ENCODE data around the gene PHLPP2. TPM values are rescaled to one million over a fixed set of nuclear protein-coding genes. Genes with fewer than 3 reads are reported as not detected.
A peak's percentile ranks its signal among the peaks of the same experiment; 100 is the strongest.
"Not testable (repeated sequence)": the region's sequence is repeated elsewhere in the genome, so short reads cannot be mapped to it uniquely, and the experiment has no call there.

Gene PHLPP2
- total RNA-seq, 2 experiments from 2014 or later = 4.7 to 5.0 TPM

DNA sequence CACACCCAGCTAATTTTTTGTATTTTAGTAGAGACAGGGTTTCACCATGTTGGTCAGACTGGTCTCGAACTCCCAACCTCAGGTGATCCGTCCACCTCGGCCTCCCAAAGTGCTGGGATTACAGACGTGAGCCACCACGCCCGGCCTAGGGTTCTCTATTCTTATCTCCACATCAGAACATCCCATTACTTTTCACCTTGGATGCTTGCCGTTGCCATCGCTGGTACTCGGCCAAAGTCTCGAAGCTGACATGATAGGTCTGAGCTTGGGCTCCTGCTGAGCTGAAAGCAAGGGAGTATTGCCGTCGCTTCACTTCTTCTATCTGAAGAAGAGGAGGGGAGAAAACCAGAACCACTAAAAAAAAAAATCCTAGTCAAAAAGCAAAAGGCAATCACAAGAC is 40.2 kb downstream of the PHLPP2 start:
- H3K36me3 Mint-ChIP-seq (ENCODE audit: low read depth) = peaks cover 14% of the 10 kb centered on the region
- CTCF ChIA-PET; ATAC-seq; H3K27ac Mint-ChIP-seq; DNase-seq; POLR2A ChIA-PET; H3K4me1 Mint-ChIP-seq (ENCODE audit: low read depth); H3K4me3 Mint-ChIP-seq; H3K27me3 Mint-ChIP-seq (ENCODE audit: low read depth); H3K9me3 Mint-ChIP-seq (ENCODE audit: insufficient read depth): not testable (repeated sequence)

DNA sequence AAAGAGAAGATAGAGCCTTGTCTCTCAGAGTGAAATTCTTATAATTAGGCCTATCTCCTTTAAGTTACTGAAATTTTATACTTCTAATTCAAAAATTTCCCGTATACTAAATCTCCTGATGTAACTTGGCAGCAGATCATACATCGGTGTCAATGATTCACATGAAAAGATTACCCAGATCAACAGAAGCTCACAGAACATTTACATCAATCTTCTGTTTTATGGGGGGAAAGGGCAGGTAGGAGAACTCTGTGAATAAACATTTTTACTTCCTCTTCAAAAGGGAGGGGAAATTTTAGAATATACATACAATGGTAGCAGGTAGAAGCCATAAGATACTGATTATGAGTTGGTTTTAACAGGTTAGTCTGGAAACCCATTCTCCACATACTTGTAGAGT is 43.1 kb downstream of the PHLPP2 start:
- Mint-ChIP-seq H3K4me3 (no peak overlapping the region), H3K4me1 (ENCODE audit: low read depth) (peaks cover 14% of the 10 kb centered on the region), H3K36me3 (ENCODE audit: low read depth) (peaks cover 17% of the 10 kb centered on the region), H3K9me3 (ENCODE audit: insufficient read depth) (no peaks in the 10 kb centered on the region), H3K27me3 (ENCODE audit: low read depth) (no peaks in the 10 kb centered on the region), H3K27ac (no peak overlapping the region)
- POLR2A ChIA-PET = no interaction called here
- CTCF ChIA-PET = no interaction called here
- ATAC-seq (no peak), DNase-seq (no peak)

DNA sequence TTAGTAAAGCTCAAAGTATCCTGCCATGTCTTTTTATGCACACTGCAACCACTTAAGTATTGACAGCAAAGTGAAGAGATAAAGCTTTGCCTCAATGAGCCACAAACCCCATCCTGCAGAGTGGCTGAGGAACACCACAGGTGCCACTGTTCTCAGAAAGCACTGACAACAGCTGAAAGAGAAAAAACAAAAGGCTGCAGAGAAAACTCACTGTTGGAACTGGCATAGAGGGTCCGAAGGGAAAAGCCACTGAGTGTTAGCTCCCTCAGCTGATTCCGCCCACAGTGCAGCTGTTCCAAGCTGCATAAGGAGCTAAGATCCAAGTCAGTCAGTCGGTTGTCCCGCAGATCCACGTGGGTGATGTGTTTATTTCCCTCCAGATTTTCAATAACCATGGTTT is 48.3 kb downstream of the PHLPP2 start:
- ATAC-seq (peak; percentile 79), DNase-seq (peak; percentile 62)
- ChIA-PET CTCF (interaction anchor here (1.0 to 1.6 kb wide), 2 partner anchors 111 to 285 kb away, joined by 4 read pairs; no protein-coding TSS in a partner anchor), POLR2A (no interaction called here)
- no peaks in the 10 kb centered on the region for H3K9me3 Mint-ChIP-seq (ENCODE audit: insufficient read depth)
- H3K27me3 Mint-ChIP-seq (ENCODE audit: low read depth) = no peaks in the 10 kb centered on the region
- H3K4me1 Mint-ChIP-seq (ENCODE audit: low read depth) = peaks cover 25% of the 10 kb centered on the region
- peaks cover 16% of the 10 kb centered on the region for H3K36me3 Mint-ChIP-seq (ENCODE audit: low read depth)
- peak overlapping the region; percentile 16 for H3K27ac Mint-ChIP-seq
- no peak overlapping the region for H3K4me3 Mint-ChIP-seq

DNA sequence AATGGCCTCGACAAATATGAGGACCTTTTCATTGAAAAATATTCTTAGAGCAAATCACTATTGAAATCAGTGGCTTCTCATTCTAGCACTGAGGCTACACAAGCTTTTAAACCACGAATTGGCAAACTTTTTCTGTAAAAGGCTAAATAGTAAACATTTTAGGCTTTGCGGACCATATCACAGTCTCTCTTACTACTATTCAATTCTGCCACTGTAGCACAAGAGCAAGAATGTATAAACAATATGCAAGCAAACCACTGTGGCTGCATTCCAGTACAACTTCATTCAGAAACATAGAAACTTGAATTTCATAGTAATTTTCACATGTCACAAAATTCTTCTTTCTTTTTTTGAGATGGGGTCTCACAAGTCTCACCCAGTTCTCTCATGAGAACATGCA is 49.1 kb downstream of the PHLPP2 start:
- H3K27me3 Mint-ChIP-seq (ENCODE audit: low read depth) = no peaks in the 10 kb centered on the region
- H3K9me3 Mint-ChIP-seq (ENCODE audit: insufficient read depth) = no peaks in the 10 kb centered on the region
- H3K36me3 Mint-ChIP-seq (ENCODE audit: low read depth) = peaks cover 16% of the 10 kb centered on the region
- no peak overlapping the region for H3K27ac Mint-ChIP-seq
- H3K4me3 Mint-ChIP-seq = no peak overlapping the region
- ATAC-seq = no peak
- peaks cover 25% of the 10 kb centered on the region for H3K4me1 Mint-ChIP-seq (ENCODE audit: low read depth)
- ChIA-PET POLR2A (no interaction called here), CTCF (interaction anchor here (1.0 kb wide), 1 partner anchor 111 kb away, joined by 4 read pairs; no protein-coding TSS in a partner anchor)
- DNase-seq = no peak

DNA sequence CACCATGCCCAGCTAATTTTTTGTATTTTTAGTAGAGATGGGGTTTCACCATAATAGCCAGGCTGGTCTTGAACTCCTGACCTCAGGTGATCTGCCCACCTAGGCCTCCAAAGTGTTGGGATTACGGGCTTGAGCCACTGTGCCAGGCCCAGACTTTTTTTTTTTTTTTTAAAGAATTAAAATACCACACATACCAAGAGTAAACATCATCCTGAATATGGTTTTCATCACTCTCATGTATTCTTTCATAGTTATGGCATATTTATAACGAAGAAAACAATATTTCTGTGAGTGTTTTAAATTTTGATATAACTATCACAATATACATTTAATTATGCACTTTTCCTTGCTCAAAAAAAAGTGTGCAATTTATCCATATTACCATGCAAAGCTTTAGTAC is 50.3 kb downstream of the PHLPP2 start:
- no peak overlapping the region for H3K4me3 Mint-ChIP-seq
- DNase-seq (no peak), ATAC-seq (no peak)
- no peaks in the 10 kb centered on the region for H3K9me3 Mint-ChIP-seq (ENCODE audit: insufficient read depth)
- CTCF ChIA-PET = interaction anchor here (0.8 kb wide), 2 partner anchors 9 to 241 kb away, joined by 3 read pairs; no protein-coding TSS in a partner anchor
- peaks cover 14% of the 10 kb centered on the region for H3K36me3 Mint-ChIP-seq (ENCODE audit: low read depth)
- H3K27me3 Mint-ChIP-seq (ENCODE audit: low read depth) = no peaks in the 10 kb centered on the region
- POLR2A ChIA-PET = no interaction called here
- H3K27ac Mint-ChIP-seq = no peak overlapping the region
- H3K4me1 Mint-ChIP-seq (ENCODE audit: low read depth) = peaks cover 25% of the 10 kb centered on the region

DNA sequence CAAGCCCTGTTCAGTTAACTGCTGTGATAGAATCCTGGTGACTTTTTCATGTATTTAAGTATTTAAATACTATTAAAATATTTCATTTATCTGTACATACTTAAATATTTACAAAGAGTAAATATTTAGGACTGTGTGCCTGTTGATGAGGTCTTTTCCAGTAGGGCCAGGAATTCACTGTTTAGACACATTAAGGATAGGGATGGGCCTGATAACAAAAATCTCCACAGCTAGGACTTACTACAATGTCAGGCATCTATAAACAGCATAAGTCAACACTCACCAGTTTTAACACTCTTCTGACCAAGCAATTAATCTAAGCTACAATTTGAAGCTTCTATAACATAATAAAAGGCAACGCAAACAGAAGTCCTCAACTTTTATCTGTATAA is 50.9 kb downstream of the PHLPP2 start:
- ChIA-PET POLR2A (interaction anchor here (0.7 kb wide), 1 partner anchor 15 kb away, joined by 3 read pairs; no protein-coding TSS in a partner anchor), CTCF (interaction anchor here (0.8 kb wide), 2 partner anchors 8 to 241 kb away, joined by 3 read pairs; no protein-coding TSS in a partner anchor)
- Mint-ChIP-seq H3K9me3 (ENCODE audit: insufficient read depth) (no peaks in the 10 kb centered on the region), H3K36me3 (ENCODE audit: low read depth) (peaks cover 14% of the 10 kb centered on the region), H3K27me3 (ENCODE audit: low read depth) (no peaks in the 10 kb centered on the region), H3K27ac (no peak overlapping the region), H3K4me1 (ENCODE audit: low read depth) (peaks cover 25% of the 10 kb centered on the region), H3K4me3 (no peak overlapping the region)
- DNase-seq (no peak), ATAC-seq (no peak)

DNA sequence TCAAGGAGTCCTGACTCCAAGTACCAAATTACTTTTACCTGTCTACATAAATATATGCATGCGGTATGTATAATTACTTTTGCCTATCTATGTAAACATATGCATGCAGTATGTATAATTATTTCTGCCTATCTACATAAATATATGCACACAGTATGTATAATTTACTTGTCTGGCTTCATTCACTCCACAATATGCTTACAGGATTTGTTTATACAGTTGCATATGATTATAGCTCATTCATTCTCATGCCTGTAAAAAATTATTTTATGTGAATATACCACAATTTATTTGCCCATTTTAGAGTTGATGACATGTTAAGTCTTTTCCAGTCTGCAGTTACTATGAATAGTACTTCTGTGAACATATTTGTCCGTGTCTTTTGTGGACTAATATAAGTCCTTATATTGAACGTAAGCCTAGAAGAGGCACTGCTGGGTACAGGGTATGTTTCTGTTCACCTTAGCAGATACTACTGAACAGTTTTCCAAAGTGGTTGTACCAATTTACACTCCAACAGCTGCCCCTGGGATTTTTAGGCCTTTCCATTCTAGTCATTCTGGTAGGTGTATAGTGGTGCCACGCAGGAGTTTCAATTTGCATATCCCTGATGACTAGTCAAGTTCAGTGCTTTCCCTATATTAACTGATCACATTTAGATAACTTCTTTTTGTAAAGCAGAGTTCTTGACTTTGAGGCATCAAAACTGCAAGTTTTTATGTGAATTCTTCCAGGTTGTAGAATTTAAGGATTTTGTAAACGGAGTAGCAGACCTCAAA is 51.5 kb downstream of the PHLPP2 start:
- DNase-seq (no peak), ATAC-seq (no peak)
- Mint-ChIP-seq H3K4me1 (ENCODE audit: low read depth) (peaks cover 25% of the 10 kb centered on the region), H3K4me3 (no peak overlapping the region), H3K27me3 (ENCODE audit: low read depth) (no peaks in the 10 kb centered on the region), H3K27ac (no peak overlapping the region), H3K36me3 (ENCODE audit: low read depth) (peaks cover 14% of the 10 kb centered on the region), H3K9me3 (ENCODE audit: insufficient read depth) (no peaks in the 10 kb centered on the region)
- ChIA-PET POLR2A (interaction anchor here (0.7 kb wide), 1 partner anchor 14 kb away, joined by 3 read pairs; no protein-coding TSS in a partner anchor), CTCF (interaction anchor here (1.1 to 1.2 kb wide), 2 partner anchors 108 to 289 kb away, joined by 3 read pairs; no protein-coding TSS in a partner anchor)

DNA sequence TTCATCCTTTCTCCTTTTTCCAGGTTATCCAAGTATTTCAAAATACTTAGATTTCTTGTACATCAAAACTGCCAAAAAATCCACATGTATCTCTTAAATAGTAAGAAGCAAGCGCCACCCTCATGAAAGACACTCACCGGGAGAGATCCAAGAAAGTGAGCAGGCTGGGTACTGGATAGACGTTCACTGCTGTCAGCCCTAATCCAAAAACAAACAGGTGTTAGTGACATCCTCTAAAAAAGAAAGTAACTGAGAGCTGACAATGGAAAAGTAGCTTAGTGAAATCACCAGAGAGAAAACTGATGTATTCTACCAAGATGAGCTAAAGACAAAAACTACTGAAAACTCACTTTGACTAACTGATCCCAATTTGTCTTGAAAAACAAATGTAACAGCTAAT is 52.4 kb downstream of the PHLPP2 start:
- Mint-ChIP-seq H3K4me3 (no peak overlapping the region), H3K36me3 (ENCODE audit: low read depth) (peaks cover 14% of the 10 kb centered on the region), H3K9me3 (ENCODE audit: insufficient read depth) (no peaks in the 10 kb centered on the region), H3K27me3 (ENCODE audit: low read depth) (no peaks in the 10 kb centered on the region), H3K27ac (no peak overlapping the region), H3K4me1 (ENCODE audit: low read depth) (peaks cover 19% of the 10 kb centered on the region)
- no peak for ATAC-seq
- POLR2A ChIA-PET = no interaction called here
- no peak for DNase-seq
- CTCF ChIA-PET = interaction anchor here (0.6 to 1.3 kb wide), 4 partner anchors 10 to 290 kb away, joined by 3 read pairs; no protein-coding TSS in a partner anchor

DNA sequence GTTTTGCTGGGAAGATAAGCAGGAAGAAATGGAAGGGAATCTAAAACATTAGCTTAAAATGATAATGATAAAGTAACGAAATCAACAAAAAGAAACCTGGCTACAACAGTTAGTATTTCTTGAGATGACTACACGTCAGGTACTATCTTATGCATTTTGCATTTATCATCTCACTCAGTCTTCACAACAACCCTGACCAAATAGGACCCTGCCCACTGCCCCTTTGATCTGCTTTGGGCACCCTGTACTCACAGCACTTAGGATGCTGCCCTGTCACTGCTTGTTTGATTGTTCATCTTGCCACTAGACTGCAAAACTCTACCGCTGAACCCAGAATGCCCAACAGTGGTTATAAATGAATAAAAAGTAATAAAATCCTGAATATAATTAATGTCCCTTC is 53.3 kb downstream of the PHLPP2 start:
- no peak overlapping the region for H3K4me3 Mint-ChIP-seq
- H3K27me3 Mint-ChIP-seq (ENCODE audit: low read depth) = no peaks in the 10 kb centered on the region
- ATAC-seq (no peak), DNase-seq (no peak)
- peaks cover 8% of the 10 kb centered on the region for H3K36me3 Mint-ChIP-seq (ENCODE audit: low read depth)
- no peak overlapping the region for H3K27ac Mint-ChIP-seq
- peaks cover 10% of the 10 kb centered on the region for H3K4me1 Mint-ChIP-seq (ENCODE audit: low read depth)
- H3K9me3 Mint-ChIP-seq (ENCODE audit: insufficient read depth) = no peaks in the 10 kb centered on the region
- ChIA-PET CTCF (interaction anchor here (1.0 to 1.3 kb wide), 3 partner anchors 11 to 112 kb away, joined by 3 to 4 read pairs (median 3); no protein-coding TSS in a partner anchor), POLR2A (interaction anchor here (0.8 kb wide), 1 partner anchor 106 kb away, joined by 3 read pairs; no protein-coding TSS in a partner anchor)

DNA sequence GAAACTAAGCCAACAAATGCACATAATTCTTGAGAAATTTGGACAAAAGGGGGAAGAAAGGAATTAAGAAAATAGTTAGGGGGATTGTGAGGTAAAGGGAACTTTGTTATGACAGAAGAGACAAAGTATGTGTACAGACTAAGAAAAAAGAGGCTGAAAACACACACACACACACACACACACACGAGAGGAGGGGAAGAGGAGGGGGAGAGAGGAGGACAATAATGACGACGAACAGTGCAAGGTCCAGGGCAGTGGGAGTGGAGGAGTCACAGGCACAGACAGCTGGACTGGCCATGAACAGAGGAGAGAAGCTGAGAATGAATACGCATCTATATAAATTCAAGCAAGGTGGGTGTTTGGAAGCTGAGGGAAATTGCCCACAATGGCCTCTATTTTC is 54.0 kb downstream of the PHLPP2 start:
- Mint-ChIP-seq H3K4me3 (no peak overlapping the region), H3K27me3 (ENCODE audit: low read depth) (no peaks in the 10 kb centered on the region), H3K4me1 (ENCODE audit: low read depth) (peaks cover 3% of the 10 kb centered on the region), H3K9me3 (ENCODE audit: insufficient read depth) (no peaks in the 10 kb centered on the region), H3K27ac (no peak overlapping the region), H3K36me3 (ENCODE audit: low read depth) (peaks cover 6% of the 10 kb centered on the region)
- no peak for ATAC-seq
- ChIA-PET POLR2A (interaction anchor here (0.8 kb wide), 1 partner anchor 105 kb away, joined by 3 read pairs; no protein-coding TSS in a partner anchor), CTCF (interaction anchor here (0.8 to 1.1 kb wide), 3 partner anchors 8 to 112 kb away, joined by 3 to 4 read pairs (median 3); no protein-coding TSS in a partner anchor)
- DNase-seq = no peak

DNA sequence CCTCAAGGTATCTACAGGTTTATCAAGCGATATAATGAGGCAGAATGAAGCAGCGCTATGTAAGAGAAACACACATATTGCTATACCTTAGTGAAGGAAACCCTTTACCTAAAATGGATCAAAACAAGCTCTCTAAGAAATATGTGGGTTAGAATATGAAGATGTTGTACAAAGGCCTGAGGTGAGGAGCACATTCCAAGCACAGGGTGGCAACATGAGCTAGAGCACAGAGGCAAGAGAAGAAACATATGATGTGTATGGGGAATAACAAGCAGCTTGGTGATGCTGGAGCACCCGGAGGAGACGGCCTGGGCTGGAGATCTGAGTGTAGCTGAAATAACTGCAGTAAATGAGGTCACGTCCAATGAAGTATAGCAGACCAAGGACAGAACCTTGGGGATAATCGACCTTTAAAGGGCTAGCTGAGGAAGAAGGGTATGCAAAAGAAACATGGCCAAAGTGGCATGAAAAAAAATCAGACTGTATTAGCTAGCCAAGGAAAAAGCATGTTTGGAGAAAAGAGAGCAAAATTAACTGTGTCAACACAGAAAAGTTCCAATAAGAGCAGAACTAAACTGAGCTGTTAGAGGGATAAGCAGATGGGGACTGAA is 54.5 kb downstream of the PHLPP2 start:
- no peak overlapping the region for H3K4me3 Mint-ChIP-seq
- CTCF ChIA-PET = interaction anchor here (0.8 to 1.1 kb wide), 3 partner anchors 9 to 113 kb away, joined by 3 to 4 read pairs (median 3); no protein-coding TSS in a partner anchor
- POLR2A ChIA-PET = no interaction called here
- DNase-seq (no peak), ATAC-seq (no peak)
- H3K36me3 Mint-ChIP-seq (ENCODE audit: low read depth) = peaks cover 4% of the 10 kb centered on the region
- H3K4me1 Mint-ChIP-seq (ENCODE audit: low read depth) = no peaks in the 10 kb centered on the region
- no peak overlapping the region for H3K27ac Mint-ChIP-seq
- H3K9me3 Mint-ChIP-seq (ENCODE audit: insufficient read depth) = no peaks in the 10 kb centered on the region
- H3K27me3 Mint-ChIP-seq (ENCODE audit: low read depth) = no peaks in the 10 kb centered on the region

Data from activated CD8-positive, alpha-beta T cell treated with anti-CD3 and anti-CD28 coated beads, Interleukin-2, amount 10 ng/mL, durations not matched to agents 7 days and 5 days (primary cell).